Skin of body (tissue), 2 donors: Measurements from ENCODE around the gene LRRC4C. TPM values are rescaled to one million over a fixed set of nuclear protein-coding genes. Genes with fewer than 3 reads are reported as not detected.
"Not testable (repeated sequence)": the region's sequence is repeated elsewhere in the genome, so short reads cannot be mapped to it uniquely, and the experiment has no call there.

Experiments used
- DNase-seq: peaks from one replicate; lab custom pipeline; 2025; lab: John Stamatoyannopoulos, UW
- total RNA-seq: library from RNA; depleted of rRNA; stranded (reverse); fragments of >200 nt; gene quantifications from one replicate; pipeline ENCODE4 v1.2.3, GENCODE V29; 2014

Gene LRRC4C
- total RNA-seq, 1 donor from 2014 or later, result 4.2 TPM

- no peak for DNase-seq
Measured at GRCh38 chr11:40879911-40880310, 579.5 kb downstream of the LRRC4C start.

DNA sequence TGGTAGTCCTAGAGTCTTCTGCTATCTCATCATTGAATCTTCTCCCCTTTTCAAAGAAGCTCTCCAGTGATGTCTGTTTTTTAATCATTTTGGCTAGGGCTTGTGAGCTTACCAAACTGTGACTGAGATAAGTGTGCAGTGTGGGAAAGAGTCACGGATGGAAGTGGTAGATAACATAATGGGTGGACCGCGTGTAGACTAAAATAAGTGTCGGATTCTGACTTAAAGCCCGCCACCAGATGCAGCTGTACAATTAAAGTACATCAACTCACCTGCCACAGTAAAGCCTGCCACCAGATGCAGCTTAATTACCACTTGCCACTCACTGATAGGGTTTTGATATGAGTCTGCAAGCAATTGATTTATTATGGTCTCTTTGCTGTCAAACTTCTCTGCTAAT is 581.5 kb downstream of the LRRC4C start:
- DNase-seq, result no peak

- DNase-seq, result no peak
Measured at GRCh38 chr11:40877256-40877655, 582.2 kb downstream of the LRRC4C start.

- peak; percentile 64 for DNase-seq
Measured at GRCh38 chr11:40867991-40868632, 591.3 kb downstream of the LRRC4C start.

GRCh38 chr11:40857754-40858153 is 601.7 kb downstream of the LRRC4C start:
- DNase-seq, result not testable (repeated sequence)

DNA sequence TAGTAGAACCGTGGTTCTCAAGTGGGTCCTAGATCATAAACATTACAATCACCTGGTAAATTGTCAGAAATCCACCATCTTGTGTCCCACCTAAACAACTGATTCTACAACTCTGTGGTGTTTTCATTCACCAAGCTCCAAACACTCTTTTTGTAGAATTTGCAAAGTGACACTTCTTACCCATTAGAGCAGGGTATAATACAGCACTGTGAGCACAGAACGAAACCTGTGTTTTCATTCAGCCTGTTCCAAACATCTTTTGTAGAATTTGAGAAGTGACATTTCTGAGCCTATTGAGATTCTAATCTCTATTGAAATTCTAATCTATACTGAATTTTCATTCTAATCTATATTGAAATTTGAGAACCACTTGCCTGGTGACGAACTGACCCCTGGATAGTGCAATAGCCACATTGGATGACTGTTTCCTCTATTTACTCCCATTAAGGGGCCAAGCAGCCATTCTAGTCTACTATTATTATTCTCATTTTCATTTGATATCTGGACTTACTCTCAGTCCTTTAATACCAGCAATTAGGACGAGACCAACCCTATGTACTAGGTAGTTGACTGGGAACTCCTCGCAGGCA is 616.6 kb downstream of the LRRC4C start:
- DNase-seq, result no peak

GRCh38 chr11:40841231-40841630 is 618.2 kb downstream of the LRRC4C start:
- no peak for DNase-seq

- no peak for DNase-seq
Measured at GRCh38 chr11:40838181-40838683, 621.2 kb downstream of the LRRC4C start.

- DNase-seq, result no peak
Measured at GRCh38 chr11:40827116-40827515, 632.3 kb downstream of the LRRC4C start.

- DNase-seq, result no peak
Measured at GRCh38 chr11:40826601-40827000, 632.9 kb downstream of the LRRC4C start.

GRCh38 chr11:40825201-40825834 is 634.1 kb downstream of the LRRC4C start:
- DNase-seq, result no peak

DNA sequence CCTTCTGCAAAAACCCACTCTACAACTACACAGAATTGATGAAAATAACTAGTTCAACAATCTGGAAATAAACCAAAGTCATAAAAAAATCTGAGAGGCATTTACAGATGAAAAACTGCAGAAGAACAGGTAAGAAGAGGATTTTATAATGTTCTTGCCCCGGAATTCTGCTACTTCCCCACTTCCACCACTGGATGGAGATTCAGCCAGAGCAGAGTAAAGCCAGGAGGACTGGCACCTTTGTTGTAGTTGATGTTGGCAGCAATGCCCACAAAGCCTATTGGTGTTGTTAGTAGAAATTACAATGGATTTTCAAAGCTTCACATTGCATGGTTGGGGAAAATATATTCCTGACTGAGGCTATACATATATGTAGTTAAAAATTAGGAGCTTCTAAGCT is 640.2 kb downstream of the LRRC4C start:
- DNase-seq, result no peak

DNA sequence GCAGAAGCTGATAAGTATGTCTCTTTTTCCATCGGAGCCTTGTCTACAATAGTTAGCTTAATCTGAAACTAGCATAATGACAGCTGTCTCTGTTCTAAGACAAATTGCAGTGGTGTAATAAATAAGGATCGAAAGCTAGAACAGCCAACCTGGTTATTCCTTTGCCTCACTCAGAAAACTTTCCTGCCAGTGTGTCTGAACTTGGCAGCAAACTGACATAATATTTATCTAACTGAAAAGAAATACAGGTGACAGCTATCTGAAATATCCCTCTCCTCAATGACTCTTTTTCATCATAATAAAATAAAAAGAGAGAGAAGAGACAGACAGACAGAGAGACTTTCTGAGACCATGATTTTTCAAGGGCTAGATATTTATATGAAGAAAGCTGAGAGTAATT is 642.5 kb downstream of the LRRC4C start:
- DNase-seq, result no peak

- no peak for DNase-seq
Measured at GRCh38 chr11:40797981-40798380, 661.5 kb downstream of the LRRC4C start.

DNA sequence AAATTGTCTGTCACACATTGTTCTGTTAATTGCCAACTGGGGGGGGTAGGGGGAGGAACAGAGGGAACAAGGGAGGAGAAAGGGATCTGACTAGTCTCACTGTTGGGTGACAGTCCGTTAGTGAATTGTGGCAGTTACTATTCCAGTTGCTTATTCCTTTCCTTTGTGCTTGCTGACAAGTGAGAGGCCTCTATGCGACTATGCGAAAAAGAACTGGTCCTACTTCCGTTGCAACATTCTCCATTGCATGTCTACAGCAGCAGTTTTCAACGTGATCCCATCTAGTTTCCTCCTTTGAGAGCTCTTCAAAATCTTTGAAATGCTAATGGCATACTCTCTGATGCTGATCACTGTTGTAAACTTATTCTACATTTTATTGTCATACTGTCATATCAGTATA is 672.2 kb downstream of the LRRC4C start:
- DNase-seq, result no peak

- DNase-seq, result no peak
Measured at GRCh38 chr11:40763046-40763445, 696.4 kb downstream of the LRRC4C start.

DNA sequence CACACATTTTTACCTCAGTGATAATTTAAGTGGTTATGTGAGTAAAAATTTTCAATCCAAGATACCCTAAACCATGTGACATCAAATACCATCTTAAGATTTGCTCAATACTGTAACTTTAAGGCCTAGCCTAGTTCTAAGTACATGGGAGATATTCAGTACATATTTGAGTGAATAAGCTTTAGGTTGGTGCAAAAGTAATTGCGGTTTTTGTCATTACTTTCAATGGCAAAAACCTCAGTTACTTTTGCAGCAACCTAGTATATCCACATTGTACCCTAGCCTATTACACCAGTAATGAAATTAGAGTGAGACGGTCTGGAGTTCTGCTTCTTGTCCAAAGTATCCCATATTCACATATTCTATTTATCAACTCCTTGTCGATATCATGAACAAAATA is 700.1 kb downstream of the LRRC4C start:
- DNase-seq, result no peak

- no peak for DNase-seq
Measured at GRCh38 chr11:40754297-40754696, 705.2 kb downstream of the LRRC4C start.

DNA sequence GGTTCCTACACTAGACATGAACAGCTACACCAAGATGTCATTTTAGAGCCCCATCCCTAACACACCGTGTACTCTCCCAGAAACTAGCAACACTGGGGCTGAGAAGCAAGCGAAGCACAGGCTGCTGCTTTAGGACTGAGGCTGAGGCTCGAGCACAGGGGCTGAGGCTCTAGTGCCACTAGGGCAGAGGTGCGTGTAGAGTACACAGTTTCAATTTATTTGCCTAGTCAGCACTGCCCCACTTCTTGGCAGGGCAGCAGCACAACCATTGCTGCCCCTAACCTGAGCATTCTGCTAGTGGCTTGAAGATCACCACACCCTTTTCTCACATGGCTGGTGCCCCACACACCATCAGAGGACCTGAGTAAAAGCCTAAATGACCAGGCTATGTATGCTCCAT is 713.2 kb downstream of the LRRC4C start:
- no peak for DNase-seq

GRCh38 chr11:40732132-40732531 is 727.3 kb downstream of the LRRC4C start:
- peak; percentile 8 for DNase-seq

GRCh38 chr11:40722179-40722795 is 737.2 kb downstream of the LRRC4C start:
- DNase-seq, result no peak
